ENCODE measurements around the gene RDH5. TPM values are rescaled to one million over a fixed set of nuclear protein-coding genes. Genes with fewer than 3 reads are reported as not detected.
A peak's percentile ranks its signal among the peaks of the same experiment; 100 is the strongest.

Gene RDH5
- total RNA-seq, 1 donor from 2014 or later: 4.4 TPM

DNA sequence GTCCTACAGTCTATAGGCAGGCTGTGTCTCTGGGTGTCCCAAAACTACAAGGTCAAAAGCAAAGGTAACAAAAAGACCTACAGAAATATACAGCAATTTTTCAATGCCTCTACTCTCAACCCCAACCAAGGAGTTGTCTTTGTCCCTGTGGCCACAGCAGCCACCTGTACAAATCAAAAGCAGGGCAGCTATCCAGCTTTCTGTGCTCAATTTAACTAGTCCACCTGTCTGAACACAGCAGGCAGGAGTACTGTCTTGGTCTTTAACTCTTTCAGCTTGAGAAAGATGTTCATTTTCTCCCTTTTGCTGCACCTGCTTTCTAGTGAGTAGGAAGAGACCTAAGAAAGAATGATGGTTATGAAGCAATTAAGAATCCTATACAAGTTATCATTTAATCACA, 42.5 kb downstream of the RDH5 start:
- H3K36me3 Mint-ChIP-seq (ENCODE audit: low read depth, unreplicated experiment): peaks cover 46% of the 10 kb centered on the region

DNA sequence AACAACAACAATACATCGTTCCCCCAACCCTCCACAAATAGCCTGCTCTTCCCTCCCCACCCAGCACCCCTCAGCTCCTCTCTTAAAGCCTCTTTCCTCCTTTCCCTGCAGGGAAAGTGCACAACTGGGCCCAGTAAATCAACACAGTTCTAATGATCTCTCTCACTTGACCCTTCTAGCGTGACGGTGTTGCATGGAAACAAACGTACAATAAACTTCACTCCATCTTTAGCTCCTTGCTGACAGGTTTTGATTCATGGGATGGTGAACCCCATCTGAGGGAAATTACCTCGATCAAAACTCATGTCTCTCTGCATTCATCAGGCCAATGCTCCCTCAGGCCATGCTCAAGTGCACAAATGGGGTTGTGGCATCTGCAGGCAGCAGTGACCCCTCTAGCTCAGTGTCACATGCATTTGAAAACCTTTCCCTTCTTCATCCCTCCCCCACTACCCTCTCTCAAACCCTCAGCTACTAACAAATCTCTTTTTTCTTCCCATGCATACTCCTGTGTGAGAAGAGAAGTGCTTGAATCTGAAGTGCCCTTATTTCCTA, 45.6 kb downstream of the RDH5 start:
- Mint-ChIP-seq H3K27ac (ENCODE audit: unreplicated experiment) (peak overlapping the region; percentile 9), H3K36me3 (ENCODE audit: low read depth, unreplicated experiment) (peaks cover 33% of the 10 kb centered on the region), H3K9me3 (ENCODE audit: unreplicated experiment) (no peaks in the 10 kb centered on the region), H3K4me3 (ENCODE audit: unreplicated experiment) (no peak overlapping the region), H3K27me3 (ENCODE audit: unreplicated experiment) (peaks cover 1% of the 10 kb centered on the region), H3K4me1 (ENCODE audit: unreplicated experiment) (no peaks in the 10 kb centered on the region)
- TF ChIP-seq, protein P1, sequence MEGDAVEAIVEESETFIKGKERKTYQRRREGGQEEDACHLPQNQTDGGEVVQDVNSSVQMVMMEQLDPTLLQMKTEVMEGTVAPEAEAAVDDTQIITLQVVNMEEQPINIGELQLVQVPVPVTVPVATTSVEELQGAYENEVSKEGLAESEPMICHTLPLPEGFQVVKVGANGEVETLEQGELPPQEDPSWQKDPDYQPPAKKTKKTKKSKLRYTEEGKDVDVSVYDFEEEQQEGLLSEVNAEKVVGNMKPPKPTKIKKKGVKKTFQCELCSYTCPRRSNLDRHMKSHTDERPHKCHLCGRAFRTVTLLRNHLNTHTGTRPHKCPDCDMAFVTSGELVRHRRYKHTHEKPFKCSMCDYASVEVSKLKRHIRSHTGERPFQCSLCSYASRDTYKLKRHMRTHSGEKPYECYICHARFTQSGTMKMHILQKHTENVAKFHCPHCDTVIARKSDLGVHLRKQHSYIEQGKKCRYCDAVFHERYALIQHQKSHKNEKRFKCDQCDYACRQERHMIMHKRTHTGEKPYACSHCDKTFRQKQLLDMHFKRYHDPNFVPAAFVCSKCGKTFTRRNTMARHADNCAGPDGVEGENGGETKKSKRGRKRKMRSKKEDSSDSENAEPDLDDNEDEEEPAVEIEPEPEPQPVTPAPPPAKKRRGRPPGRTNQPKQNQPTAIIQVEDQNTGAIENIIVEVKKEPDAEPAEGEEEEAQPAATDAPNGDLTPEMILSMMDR (IDR thresholded peaks at IDR 0.05; ENCODE audit: unreplicated experiment): no peak
- DNase-seq (ENCODE audit: low spot score): no peak

More for the DNA sequence above, 42.5 kb downstream of the RDH5 start:
- no peak for DNase-seq (ENCODE audit: low spot score)
- H3K4me1 Mint-ChIP-seq (ENCODE audit: unreplicated experiment): no peaks in the 10 kb centered on the region
- no peaks in the 10 kb centered on the region for H3K9me3 Mint-ChIP-seq (ENCODE audit: unreplicated experiment)
- no peak overlapping the region for H3K4me3 Mint-ChIP-seq (ENCODE audit: unreplicated experiment)
- H3K27ac Mint-ChIP-seq (ENCODE audit: unreplicated experiment): no peak overlapping the region
- peaks cover 1% of the 10 kb centered on the region for H3K27me3 Mint-ChIP-seq (ENCODE audit: unreplicated experiment)
- TF ChIP-seq, protein P1 (IDR thresholded peaks at IDR 0.05; ENCODE audit: unreplicated experiment): no peak

DNA sequence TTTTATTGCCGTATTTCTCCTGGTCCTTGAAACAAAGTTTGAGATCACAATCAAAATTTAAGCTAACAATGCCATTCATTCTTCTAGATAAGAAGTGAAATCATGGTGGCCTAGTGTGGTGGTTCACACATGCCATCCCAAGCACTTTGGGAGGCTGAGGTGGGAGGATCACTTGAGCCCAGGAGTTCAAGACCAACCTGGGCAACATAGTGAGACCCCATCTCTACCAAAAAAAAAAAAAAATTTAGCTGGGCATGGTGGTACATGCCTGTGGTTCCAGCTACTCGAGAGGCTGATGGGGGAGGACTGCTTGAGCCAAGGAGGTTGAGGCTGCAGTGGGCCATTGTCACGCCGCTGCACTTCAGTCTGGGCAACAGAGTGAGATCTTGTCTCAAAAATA, 47.0 kb downstream of the RDH5 start:
- H3K27me3 Mint-ChIP-seq (ENCODE audit: unreplicated experiment): peaks cover 1% of the 10 kb centered on the region
- no peaks in the 10 kb centered on the region for H3K9me3 Mint-ChIP-seq (ENCODE audit: unreplicated experiment)
- peaks cover 34% of the 10 kb centered on the region for H3K36me3 Mint-ChIP-seq (ENCODE audit: low read depth, unreplicated experiment)
- H3K4me3 Mint-ChIP-seq (ENCODE audit: unreplicated experiment): no peak overlapping the region
- no peak overlapping the region for H3K27ac Mint-ChIP-seq (ENCODE audit: unreplicated experiment)
- DNase-seq (ENCODE audit: low spot score): no peak
- TF ChIP-seq, protein P1 (IDR thresholded peaks at IDR 0.05; ENCODE audit: unreplicated experiment): no peak
- H3K4me1 Mint-ChIP-seq (ENCODE audit: unreplicated experiment): no peaks in the 10 kb centered on the region

DNA sequence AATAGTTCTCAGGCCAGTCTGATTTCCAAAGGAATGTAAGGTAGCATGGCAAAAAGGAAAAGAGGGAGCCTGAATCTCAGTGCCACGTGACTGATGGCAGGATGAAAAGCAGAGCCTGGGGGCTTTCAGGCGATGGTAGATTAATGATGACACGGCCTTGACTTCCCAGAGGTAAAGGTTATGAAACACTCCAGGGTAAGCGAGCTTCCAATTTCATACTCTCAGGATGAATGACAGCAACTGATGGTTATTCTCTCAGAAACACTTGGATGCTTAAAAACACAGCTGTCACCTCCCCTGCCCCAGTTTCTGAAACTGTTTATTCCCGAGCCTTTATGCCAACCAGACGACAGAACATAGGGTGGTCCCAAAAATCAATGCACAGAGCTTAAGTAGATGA, 51.5 kb downstream of the RDH5 start:
- peaks cover 37% of the 10 kb centered on the region for H3K36me3 Mint-ChIP-seq (ENCODE audit: low read depth, unreplicated experiment)
- H3K27ac Mint-ChIP-seq (ENCODE audit: unreplicated experiment): no peak overlapping the region
- H3K27me3 Mint-ChIP-seq (ENCODE audit: unreplicated experiment): no peaks in the 10 kb centered on the region
- peak overlapping the region; percentile 29 for H3K4me3 Mint-ChIP-seq (ENCODE audit: unreplicated experiment)
- no peaks in the 10 kb centered on the region for H3K9me3 Mint-ChIP-seq (ENCODE audit: unreplicated experiment)
- no peaks in the 10 kb centered on the region for H3K4me1 Mint-ChIP-seq (ENCODE audit: unreplicated experiment)
- TF ChIP-seq, protein P1 (IDR thresholded peaks at IDR 0.05; ENCODE audit: unreplicated experiment): no peak
- no peak for DNase-seq (ENCODE audit: low spot score)

Other genes with a start within 250 kb of the RDH5 start
- not detected for gene OR6C68, start 228.0 kb upstream of the RDH5 start, total RNA-seq (ENCODE audit: unreplicated experiment)
- not detected for gene OR6C4, start 170.8 kb upstream of the RDH5 start, total RNA-seq (ENCODE audit: unreplicated experiment)
- not detected for gene OR2AP1, start 147.9 kb upstream of the RDH5 start, total RNA-seq (ENCODE audit: unreplicated experiment)
- gene OR10P1, start 83.5 kb upstream of the RDH5 start, total RNA-seq (ENCODE audit: unreplicated experiment): not detected
- 4.0 TPM for gene ITGA7, start 12.5 kb upstream of the RDH5 start, total RNA-seq (ENCODE audit: unreplicated experiment)
- 66.5 TPM for gene BLOC1S1, start 4.3 kb upstream of the RDH5 start, total RNA-seq (ENCODE audit: unreplicated experiment)
- 1,134 TPM for gene CD63, start 8.6 kb downstream of the RDH5 start, total RNA-seq (ENCODE audit: unreplicated experiment)
- 9.3 TPM for gene GDF11, start 22.7 kb downstream of the RDH5 start, total RNA-seq (ENCODE audit: unreplicated experiment)
- gene SARNP, start 97.3 kb downstream of the RDH5 start, total RNA-seq (ENCODE audit: unreplicated experiment): 76.6 TPM
- 33.9 TPM for gene ORMDL2, start 97.6 kb downstream of the RDH5 start, total RNA-seq (ENCODE audit: unreplicated experiment)
- gene DNAJC14, start 109.2 kb downstream of the RDH5 start, total RNA-seq (ENCODE audit: unreplicated experiment): 32.5 TPM
- gene MMP19, start 122.5 kb downstream of the RDH5 start, total RNA-seq (ENCODE audit: unreplicated experiment): 0.15 TPM
- 58.6 TPM for gene PYM1, start 207.5 kb downstream of the RDH5 start, total RNA-seq (ENCODE audit: unreplicated experiment)
- gene DGKA, start 210.8 kb downstream of the RDH5 start, total RNA-seq (ENCODE audit: unreplicated experiment): 70.1 TPM
- gene PMEL, start 245.6 kb downstream of the RDH5 start, total RNA-seq (ENCODE audit: unreplicated experiment): 136 TPM
- gene CDK2, start 246.4 kb downstream of the RDH5 start, total RNA-seq (ENCODE audit: unreplicated experiment): 43.0 TPM